ACC112 (cell line): ENCODE data around the gene CPXM2.

Experiments used
- H2AFZ ChIP-seq: fragments of 200-600 bp; sonication (generic); one replicate; pipeline ENCODE4 v1.6.0; 2017; ENCODE audit warnings: antibody characterized with exemption, low read length; ENCODE audit not compliant: unreplicated experiment
- H3K27ac ChIP-seq: fragments of 200-600 bp; sonication (generic); 2 replicates; pipeline ENCODE4 v1.5.1; 2014; ENCODE audit warnings: low read depth, mild to moderate bottlenecking, antibody characterized with exemption, low read length, moderate library complexity
- H3K27me3 ChIP-seq: fragments of 200-600 bp; sonication (generic); 2 replicates; pipeline ENCODE4 v1.6.1; 2014; ENCODE audit warnings: mild to moderate bottlenecking, antibody characterized with exemption, low read length, moderate library complexity, mixed read lengths; ENCODE audit not compliant: insufficient read depth
- H3K36me3 ChIP-seq: fragments of 200-600 bp; sonication (generic); 2 replicates; pipeline ENCODE4 v1.6.1; 2016; ENCODE audit warnings: mild to moderate bottlenecking, antibody characterized with exemption, low read length, moderate library complexity, mixed read lengths; ENCODE audit not compliant: insufficient read depth
- H3K4me1 ChIP-seq: fragments of 200-600 bp; sonication (generic); one replicate; pipeline ENCODE4 v1.6.1; 2016; ENCODE audit warnings: low read length, mixed read lengths; ENCODE audit not compliant: insufficient read depth, unreplicated experiment, control insufficient read depth
- H3K4me3 ChIP-seq: fragments of 200-600 bp; sonication (generic); 2 replicates; pipeline ENCODE4 v1.5.1; 2014; ENCODE audit warnings: mild to moderate bottlenecking, low read depth, low read length
- H3K79me2 ChIP-seq: fragments of 200-600 bp; sonication (generic); one replicate; pipeline ENCODE4 v1.6.0; 2016; ENCODE audit warnings: low read length; ENCODE audit not compliant: control insufficient read depth, unreplicated experiment, insufficient read depth

CPXM2 gene

DNA sequence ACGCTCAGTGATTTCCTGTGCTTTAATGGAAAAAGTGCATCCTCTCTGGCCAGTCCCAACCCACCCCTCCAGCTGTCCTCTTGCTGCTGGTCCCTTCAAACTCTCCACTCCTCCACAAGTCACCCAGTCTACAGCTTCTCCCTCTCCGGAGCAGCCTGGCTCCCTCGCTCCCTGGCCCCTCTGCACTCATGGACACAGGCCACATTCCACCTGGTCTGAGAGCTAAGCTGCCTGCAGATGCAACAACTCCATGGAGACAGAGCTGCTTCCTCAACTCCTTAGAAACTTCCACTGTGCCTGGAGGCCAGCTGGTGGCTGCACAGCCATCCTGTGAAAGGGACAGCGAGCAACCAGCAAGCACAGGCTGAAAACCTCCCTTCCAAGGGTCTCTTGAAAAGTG is 137.5 kb downstream of the CPXM2 start:
- H2AFZ ChIP-seq: no peak overlapping the region
- H3K27ac ChIP-seq: no peak overlapping the region
- H3K27me3 ChIP-seq: no peaks in the 10 kb centered on the region
- H3K4me3 ChIP-seq: no peak overlapping the region
- H3K79me2 ChIP-seq: no peaks in the 10 kb centered on the region
- no peaks in the 10 kb centered on the region for H3K36me3 ChIP-seq
- no peaks in the 10 kb centered on the region for H3K4me1 ChIP-seq

- H3K27ac ChIP-seq: no peak overlapping the region
- H3K4me1 ChIP-seq: no peaks in the 10 kb centered on the region
- H2AFZ ChIP-seq: no peak overlapping the region
- no peaks in the 10 kb centered on the region for H3K36me3 ChIP-seq
- H3K79me2 ChIP-seq: no peaks in the 10 kb centered on the region
- H3K4me3 ChIP-seq: no peak overlapping the region
- H3K27me3 ChIP-seq: no peaks in the 10 kb centered on the region
Measured at GRCh38 chr10:123751342-123752134, 140.1 kb downstream of the CPXM2 start.

DNA sequence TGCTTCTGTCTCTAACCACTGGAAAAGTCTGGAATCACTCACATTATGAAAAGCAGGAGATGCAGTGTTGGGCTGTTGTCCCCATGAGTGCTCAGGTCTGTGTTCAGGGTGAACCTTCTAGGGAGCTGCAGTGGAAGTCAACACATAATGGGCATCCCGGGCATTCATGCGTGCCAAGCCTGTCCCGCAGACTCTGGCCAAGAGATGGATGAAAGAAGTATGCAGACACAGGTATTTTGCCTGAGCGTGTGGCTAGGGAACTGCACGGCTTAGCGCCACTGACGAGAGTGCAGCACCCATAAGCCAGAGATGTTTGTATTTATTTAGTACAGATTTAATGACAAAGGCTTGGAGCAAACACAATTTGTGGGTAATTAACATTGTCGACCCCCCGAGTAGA is 140.7 kb downstream of the CPXM2 start:
- no peaks in the 10 kb centered on the region for H3K4me1 ChIP-seq
- no peaks in the 10 kb centered on the region for H3K27me3 ChIP-seq
- H3K36me3 ChIP-seq: no peaks in the 10 kb centered on the region
- no peaks in the 10 kb centered on the region for H3K79me2 ChIP-seq
- H2AFZ ChIP-seq: no peak overlapping the region
- no peak overlapping the region for H3K4me3 ChIP-seq
- H3K27ac ChIP-seq: no peak overlapping the region

- Histone ChIP-seq H3K27ac (no peak overlapping the region), H3K79me2 (no peaks in the 10 kb centered on the region), H3K4me3 (no peak overlapping the region), H3K27me3 (no peaks in the 10 kb centered on the region), H3K36me3 (no peaks in the 10 kb centered on the region), H2AFZ (no peak overlapping the region), H3K4me1 (no peaks in the 10 kb centered on the region)
Measured at GRCh38 chr10:123748711-123749110, 142.9 kb downstream of the CPXM2 start.

- Histone ChIP-seq H3K4me1 (no peaks in the 10 kb centered on the region), H3K27me3 (no peaks in the 10 kb centered on the region), H3K27ac (no peak overlapping the region), H2AFZ (no peak overlapping the region), H3K4me3 (no peak overlapping the region), H3K79me2 (no peaks in the 10 kb centered on the region), H3K36me3 (no peaks in the 10 kb centered on the region)
Measured at GRCh38 chr10:123747426-123747825, 144.2 kb downstream of the CPXM2 start.

DNA sequence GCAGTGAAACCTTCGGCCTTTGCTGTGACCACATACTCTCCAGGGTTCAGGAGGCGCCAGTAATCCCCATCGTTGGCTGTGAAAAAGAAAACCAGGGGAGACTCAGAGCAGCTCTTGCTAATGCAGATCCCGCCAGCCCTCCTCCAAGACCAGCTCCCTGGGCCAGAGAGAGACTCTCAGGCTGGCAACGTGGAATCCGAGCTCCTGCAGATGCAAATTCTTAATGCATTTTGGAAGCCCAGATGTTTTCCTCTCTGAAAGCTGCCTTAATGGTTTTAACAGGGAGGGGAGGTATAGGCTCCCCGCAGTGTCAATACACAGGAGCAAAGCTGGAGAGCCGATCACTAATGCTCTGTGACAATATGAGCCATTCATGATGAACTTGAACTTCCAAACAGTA is 144.7 kb downstream of the CPXM2 start:
- Histone ChIP-seq H3K4me1 (no peaks in the 10 kb centered on the region), H3K27ac (no peak overlapping the region), H3K27me3 (no peaks in the 10 kb centered on the region), H3K4me3 (no peak overlapping the region), H3K36me3 (no peaks in the 10 kb centered on the region), H3K79me2 (no peaks in the 10 kb centered on the region), H2AFZ (no peak overlapping the region)

DNA sequence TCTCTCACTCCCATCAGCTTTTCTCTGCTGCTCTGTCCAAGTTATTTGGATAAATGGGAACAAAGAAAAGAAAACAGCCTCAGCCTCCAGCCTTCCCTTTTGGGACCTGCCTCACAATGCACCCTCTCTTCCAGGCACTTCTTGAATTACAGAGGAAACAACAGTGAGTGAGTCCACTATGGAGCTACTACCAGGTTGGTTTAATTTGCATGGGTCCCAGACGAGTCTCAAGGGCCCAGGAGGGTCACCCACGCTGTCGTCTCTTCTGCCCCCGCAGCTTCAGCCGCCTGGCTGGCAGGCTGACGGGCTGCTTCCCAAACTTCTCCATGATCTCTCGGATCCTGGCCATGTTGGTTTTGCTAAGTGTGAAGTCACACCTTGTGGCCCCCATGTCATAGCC is 145.1 kb downstream of the CPXM2 start:
- H3K27me3 ChIP-seq: no peaks in the 10 kb centered on the region
- no peaks in the 10 kb centered on the region for H3K79me2 ChIP-seq
- no peak overlapping the region for H3K27ac ChIP-seq
- no peak overlapping the region for H3K4me3 ChIP-seq
- no peaks in the 10 kb centered on the region for H3K4me1 ChIP-seq
- no peaks in the 10 kb centered on the region for H3K36me3 ChIP-seq
- H2AFZ ChIP-seq: no peak overlapping the region

GRCh38 chr10:123746061-123746460 is 145.5 kb downstream of the CPXM2 start:
- Histone ChIP-seq H3K4me3 (no peak overlapping the region), H3K27ac (no peak overlapping the region), H3K27me3 (no peaks in the 10 kb centered on the region), H3K36me3 (no peaks in the 10 kb centered on the region), H2AFZ (no peak overlapping the region), H3K4me1 (no peaks in the 10 kb centered on the region), H3K79me2 (no peaks in the 10 kb centered on the region)

DNA sequence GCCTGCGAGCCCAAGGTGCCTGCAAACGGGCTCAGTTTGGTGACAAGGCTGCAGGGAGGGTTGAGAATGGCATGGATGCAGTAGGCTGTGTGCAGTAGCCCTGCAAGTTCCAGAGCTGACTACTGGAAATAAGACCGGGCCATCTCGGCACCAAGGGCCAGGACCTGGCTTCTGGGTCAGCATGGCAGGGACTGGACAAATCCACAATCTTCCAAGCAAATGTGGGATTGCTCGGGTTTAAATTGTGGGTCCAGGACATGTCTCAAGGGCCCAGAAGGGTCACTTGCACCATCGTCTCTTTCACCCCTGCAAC is 147.4 kb downstream of the CPXM2 start:
- Histone ChIP-seq H3K79me2 (no peaks in the 10 kb centered on the region), H3K27ac (no peak overlapping the region), H2AFZ (no peak overlapping the region), H3K27me3 (no peaks in the 10 kb centered on the region), H3K4me3 (no peak overlapping the region), H3K4me1 (no peaks in the 10 kb centered on the region), H3K36me3 (no peaks in the 10 kb centered on the region)

GRCh38 chr10:123743441-123744223 is 148.0 kb downstream of the CPXM2 start:
- no peaks in the 10 kb centered on the region for H3K36me3 ChIP-seq
- H3K4me1 ChIP-seq: no peaks in the 10 kb centered on the region
- no peak overlapping the region for H3K4me3 ChIP-seq
- H2AFZ ChIP-seq: no peak overlapping the region
- H3K27ac ChIP-seq: no peak overlapping the region
- H3K79me2 ChIP-seq: no peaks in the 10 kb centered on the region
- H3K27me3 ChIP-seq: no peaks in the 10 kb centered on the region
